H1 (cell line): ENCODE data around the gene HOXB5. TPM values are rescaled to one million over a fixed set of nuclear protein-coding genes. Genes with fewer than 3 reads are reported as not detected.

Source experiments
- CHD2 ChIP-seq: IDR thresholded peaks from 2 replicates; pipeline ENCODE4 v1.6.1; 2012; ENCODE audit warnings: low read length, improper control_type of control experiment
- CTBP2 ChIP-seq: IDR thresholded peaks from 2 replicates; pipeline ENCODE4 v1.7.0; 2011; ENCODE audit warnings: borderline replicate concordance, mild to moderate bottlenecking, moderate library complexity, mixed read lengths, low read length; ENCODE audit not compliant: insufficient read depth, insufficient read length
- EGR1 ChIP-seq: IDR thresholded peaks from 2 replicates; pipeline ENCODE4 v1.6.1; 2011; ENCODE audit warnings: low read depth, low read length, borderline replicate concordance
- GTF2F1 ChIP-seq: IDR thresholded peaks from 2 replicates; pipeline ENCODE4 v1.6.1; 2012; ENCODE audit warnings: low read depth, low read length, improper control_type of control experiment, borderline replicate concordance
- RNF2 ChIP-seq: fragments of 200-900, 300-1000 bp; sonication (generic); IDR thresholded peaks from 2 replicates; pipeline ENCODE4 v1.7.1; 2016; ENCODE audit warnings: borderline replicate concordance, low read depth, mild to moderate bottlenecking, antibody characterized with exemption, low read length; ENCODE audit not compliant: poor library complexity, severe bottlenecking; ENCODE audit errors: missing control alignments
- SIN3A ChIP-seq, 2 experiments: IDR thresholded peaks in 1 of 2; conservative IDR thresholded peaks in 1 of 2; 2 replicates each; pipeline ENCODE4 v1.6.1; 2011 to 2012; ENCODE audit warnings: low read length in 2 of 2, improper control_type of control experiment in 1 of 2, low read depth in 1 of 2, mild to moderate bottlenecking in 1 of 2
- TCF12 ChIP-seq: IDR thresholded peaks from 2 replicates; pipeline ENCODE4 v1.6.1; 2011; ENCODE audit warnings: low read depth, mild to moderate bottlenecking, low read length
- USF2 ChIP-seq: IDR thresholded peaks from 2 replicates; pipeline ENCODE4 v1.6.1; 2011; ENCODE audit warnings: low read length, improper control_type of control experiment
- YY1 ChIP-seq: IDR thresholded peaks from 2 replicates; pipeline ENCODE4 v1.6.1; 2011; ENCODE audit warnings: low read depth, mild to moderate bottlenecking, low read length
- polyA plus RNA-seq, 7 experiments: library from polyadenylated mRNA; depleted of rRNA in 3 of 7; stranded (reverse) in 5 of 7; unstranded in 2 of 7; fragments of >200 nt in 5 of 7; fragments of 200-250 nt in 2 of 7; gene quantifications; 1 replicate in 5 of 7; 2 replicates in 1 of 7; 4 replicates in 1 of 7; pipeline versions ENCODE4 v1.2.1 to v1.2.3, GENCODE V29; 2011 to 2013; ENCODE audit warnings: missing spikeins in 2 of 7, mixed read lengths in 2 of 7
- total RNA-seq: library from RNA; stranded (reverse); fragmentation: NEBNext Ultra II Directional; extraction: Animal tissue kit (Norgen Biotek cat#: 25700); gene quantifications from 2 replicates; pipeline ENCODE4 v1.2.1, GENCODE V29; 2021

Gene HOXB5
- total and polyA plus RNA-seq, 2 of the 8 experiments (the other 6 are each of a cell fraction or from before 2014, with no cell fraction given), result not detected

- TF ChIP-seq GTF2F1 (no peak), SIN3A (conservative IDR thresholded peaks at IDR 0.05 in 1 of 2, IDR thresholded peaks at IDR 0.05 in 1 of 2; ENCODE audit: low read depth in 1 of 2, low read length in 2 of 2) (no peak), TCF12 (no peak), CHD2 (no peak), YY1 (0 out of 2 replicates have a peak, but pooled peaks have one; percentile 4), EGR1 (peak; percentile 82; the same call in 1 of the 2 replicates), USF2 (no peak), CTBP2 (peak; percentile 99), RNF2 (peak; percentile 59)
Observed at GRCh38 chr17:48624544-48625494, 31.2 kb upstream of the HOXB5 start (continued).
